GM12892 (cell line): Measurements from ENCODE around the gene IL17REL.

Source experiments
- POLR2A ChIP-seq: IDR thresholded peaks from 2 replicates; pipeline ENCODE4 v1.6.1; 2011; ENCODE audit warnings: low read depth, low read length, control low read depth
- POLR2AphosphoS5 ChIP-seq: IDR thresholded peaks from 2 replicates; pipeline ENCODE4 v1.6.1; 2011; ENCODE audit warnings: low read depth, low read length, control low read depth

GRCh38 chr22:50034126-50035081, 21.8 kb upstream of the IL17REL start:
- no peak for TF ChIP-seq POLR2AphosphoS5
- no peak for TF ChIP-seq POLR2A
